HG02678 (cell line): ENCODE data around the gene ADAMTS12.

Experiments used
- ATAC-seq: cut with Tn5 transposase; IDR thresholded peaks from one replicate; pipeline ENCODE4 v1.9.1; 2021; ENCODE audit warnings: mild to moderate bottlenecking, moderate library complexity; ENCODE audit not compliant: unreplicated experiment

ADAMTS12 gene

GRCh38 chr5:33491941-33492340 is 399.8 kb downstream of the ADAMTS12 start:
- no peak for ATAC-seq

- ATAC-seq, result no peak
Observed at GRCh38 chr5:33490071-33490665, 401.6 kb downstream of the ADAMTS12 start.

- ATAC-seq, result no peak
Observed at GRCh38 chr5:33489481-33490067, 402.2 kb downstream of the ADAMTS12 start.

GRCh38 chr5:33488558-33489355 is 403.0 kb downstream of the ADAMTS12 start:
- ATAC-seq, result no peak

GRCh38 chr5:33487236-33487635 is 404.6 kb downstream of the ADAMTS12 start:
- ATAC-seq, result no peak

GRCh38 chr5:33482335-33482734 is 409.5 kb downstream of the ADAMTS12 start:
- ATAC-seq, result no peak

- ATAC-seq, result no peak
Observed at GRCh38 chr5:33480876-33481275, 410.9 kb downstream of the ADAMTS12 start.

- ATAC-seq, result no peak
Observed at GRCh38 chr5:33479311-33479710, 412.5 kb downstream of the ADAMTS12 start.

- ATAC-seq, result no peak
Observed at GRCh38 chr5:33477816-33478215, 414.0 kb downstream of the ADAMTS12 start.

GRCh38 chr5:33476992-33477391 is 414.8 kb downstream of the ADAMTS12 start:
- ATAC-seq, result no peak

GRCh38 chr5:33475706-33476105 is 416.1 kb downstream of the ADAMTS12 start:
- ATAC-seq, result no peak

- no peak for ATAC-seq
Observed at GRCh38 chr5:33474931-33475499, 416.8 kb downstream of the ADAMTS12 start.

- ATAC-seq, result no peak
Observed at GRCh38 chr5:33474004-33474403, 417.8 kb downstream of the ADAMTS12 start.
